Measurements from ENCODE around the gene DNAJB8. TPM values are rescaled to one million over a fixed set of nuclear protein-coding genes. Genes with fewer than 3 reads are reported as not detected.

The DNAJB8 gene
- total RNA-seq (not detected), polyA plus RNA-seq (not detected)
- long read RNA-seq, donor 1: 0 reads
- long read RNA-seq, donor 2: 0 reads
- long read RNA-seq, donor 3: 0 reads
- long read RNA-seq, donor 4: 0 reads

DNA sequence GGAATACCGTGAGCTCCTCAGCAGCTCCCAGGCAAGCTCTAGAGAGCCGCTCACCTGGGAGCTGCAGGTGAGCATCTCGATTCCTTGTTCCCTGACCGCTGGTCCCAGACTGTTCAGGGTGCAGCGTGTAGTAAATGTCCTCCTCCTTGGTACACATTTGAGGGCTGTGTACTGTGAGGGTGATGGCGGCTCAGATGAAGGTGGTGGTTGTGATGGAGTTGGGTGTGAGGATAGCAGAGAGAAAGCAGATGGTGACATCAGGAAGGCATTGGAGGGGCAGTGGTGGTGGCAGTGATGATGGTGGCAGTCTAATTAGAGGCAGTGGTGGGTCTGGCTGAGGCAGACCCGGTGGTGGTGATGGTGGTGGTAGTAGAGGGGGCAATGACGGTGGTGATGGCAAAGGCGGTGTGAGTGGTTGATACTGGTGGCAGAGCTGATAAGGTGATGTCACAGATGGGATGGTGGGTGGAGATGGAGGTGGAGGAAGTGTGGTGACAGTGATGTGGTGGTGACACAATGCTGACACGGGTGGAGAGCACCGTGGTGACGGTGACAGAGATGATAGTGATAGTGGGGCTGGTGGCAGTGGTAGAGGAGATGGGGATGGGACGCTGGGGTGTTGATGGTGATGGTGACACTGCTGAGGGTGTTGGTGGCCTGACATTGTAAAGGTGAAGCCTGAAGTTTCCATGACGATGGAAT lies at the start of gene DNAJB8:
Gene DNAJB8 (minus strand): TSS at position 51 of the 702 bp plus-strand sequence. CDS start 3,645 bp downstream, outside the sequence.
- DNase-seq (peak in 1 of 3 donors; percentile 9), ATAC-seq (no peak)
- whole genome bisulfite sequencing: 70% methylated on average over 14 of the region's 14 CpGs
- Histone ChIP-seq H3K4me1 (ENCODE audit: control insufficient read depth, insufficient read depth, low read length) (no peaks in the 10 kb centered on the region), H3K27ac (ENCODE audit: low read length) (no peak within 1 kb of the TSS), H3K4me3 (ENCODE audit: low read length) (no peak within 1 kb of the TSS), H3K27me3 (ENCODE audit: control insufficient read depth, insufficient read depth) (no peaks in the 10 kb centered on the region), H3K9me3 (ENCODE audit: control insufficient read depth, low read length) (no peaks in the 10 kb centered on the region)
- intact Hi-C loops (cut with DNase I): no loop called here

DNA sequence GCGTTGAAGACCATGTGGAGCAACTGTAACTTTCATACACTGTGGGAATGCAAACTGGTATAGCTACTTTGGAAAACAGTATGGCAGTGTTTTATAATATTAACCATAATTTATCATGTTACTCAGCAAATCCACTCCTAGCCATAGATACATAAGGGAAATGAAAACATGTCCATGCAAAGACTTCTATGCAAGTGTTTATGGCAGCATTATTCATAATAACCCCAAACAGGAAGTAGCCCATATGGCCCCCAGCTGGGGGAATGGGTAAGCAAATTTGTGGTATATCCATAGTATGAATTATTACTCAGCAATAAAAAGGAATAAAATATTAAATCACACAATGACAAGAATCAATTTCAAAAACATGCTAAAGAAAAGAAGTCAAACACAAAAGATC lies 49.3 kb upstream of the DNAJB8 start:
- no peaks in the 10 kb centered on the region for H3K9me3 ChIP-seq (ENCODE audit: control insufficient read depth, low read length)
- intact Hi-C loops (cut with DNase I): no loop called here
- no peak overlapping the region for H3K4me3 ChIP-seq (ENCODE audit: low read length)
- DNase-seq (no peak), ATAC-seq (no peak)
- no peaks in the 10 kb centered on the region for H3K4me1 ChIP-seq (ENCODE audit: control insufficient read depth, insufficient read depth, low read length)
- WGBS: 89% methylated on average over 1 of the region's 1 CpG
- H3K27me3 ChIP-seq (ENCODE audit: control insufficient read depth, insufficient read depth): no peaks in the 10 kb centered on the region
- no peak overlapping the region for H3K27ac ChIP-seq (ENCODE audit: low read length)

DNA sequence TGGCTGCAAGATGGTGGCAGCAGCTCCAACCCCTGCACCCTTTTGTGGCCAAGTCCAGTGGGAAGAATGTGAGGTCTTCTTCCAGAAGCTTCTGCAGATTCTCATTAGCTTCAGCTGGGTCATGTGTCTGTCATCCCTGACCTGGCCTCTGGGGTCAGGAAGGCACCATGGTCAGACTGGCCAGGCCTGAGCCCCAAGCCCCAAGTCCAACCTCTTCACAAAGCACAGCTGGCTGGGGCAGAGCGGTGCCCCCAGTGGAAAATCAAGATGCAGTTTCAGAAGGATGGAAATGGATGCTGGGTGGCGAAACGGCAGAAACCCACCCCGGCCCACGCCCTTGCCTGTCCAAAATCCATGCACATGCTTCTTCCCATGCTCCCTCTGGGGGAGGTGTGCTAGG lies 42.2 kb upstream of the DNAJB8 start:
- Histone ChIP-seq H3K9me3 (ENCODE audit: control insufficient read depth, low read length) (no peaks in the 10 kb centered on the region), H3K4me1 (ENCODE audit: control insufficient read depth, insufficient read depth, low read length) (no peaks in the 10 kb centered on the region), H3K27me3 (ENCODE audit: control insufficient read depth, insufficient read depth) (no peaks in the 10 kb centered on the region), H3K27ac (ENCODE audit: low read length) (no peak overlapping the region), H3K4me3 (ENCODE audit: low read length) (no peak overlapping the region)
- 94% methylated on average over 5 of the region's 5 CpGs for WGBS
- ATAC-seq (no peak), DNase-seq (peak in 1 of 3 donors; percentile 21)
- intact Hi-C loops (cut with DNase I): loop anchor here in 2 of 4 donors (10.0 kb wide), 2 partner anchors 56 to 76 kb away; no protein-coding TSS in a partner anchor

DNA sequence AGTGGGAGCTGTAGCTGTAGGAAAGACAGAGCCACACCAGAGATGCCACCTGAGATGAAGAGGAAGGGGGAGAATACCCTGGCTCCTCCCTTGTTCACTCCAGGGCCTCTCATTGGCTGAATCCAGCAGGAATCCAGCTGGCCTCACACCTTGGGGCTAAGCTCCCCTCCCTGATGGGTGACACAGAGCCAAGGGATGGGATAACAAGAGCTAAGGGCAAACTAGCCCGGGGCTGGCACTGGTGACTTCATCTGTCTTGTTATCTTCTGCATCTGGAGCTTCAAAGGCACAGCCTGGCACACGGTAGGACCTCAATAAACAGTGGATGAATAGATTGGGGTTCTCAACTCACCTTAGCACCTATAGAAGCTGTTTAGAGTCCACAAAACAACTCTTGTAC lies 40.1 kb upstream of the DNAJB8 start:
- WGBS: 70% methylated on average over 2 of the region's 2 CpGs
- Histone ChIP-seq H3K27me3 (ENCODE audit: control insufficient read depth, insufficient read depth) (no peaks in the 10 kb centered on the region), H3K9me3 (ENCODE audit: control insufficient read depth, low read length) (no peaks in the 10 kb centered on the region), H3K4me1 (ENCODE audit: control insufficient read depth, insufficient read depth, low read length) (no peaks in the 10 kb centered on the region), H3K27ac (ENCODE audit: low read length) (no peak overlapping the region), H3K4me3 (ENCODE audit: low read length) (no peak overlapping the region)
- intact Hi-C loops (cut with DNase I): loop anchor here in 2 of 4 donors (10.0 kb wide), 2 partner anchors 58 to 78 kb away; no protein-coding TSS in a partner anchor
- no peak for ATAC-seq
- no peak for DNase-seq

DNA sequence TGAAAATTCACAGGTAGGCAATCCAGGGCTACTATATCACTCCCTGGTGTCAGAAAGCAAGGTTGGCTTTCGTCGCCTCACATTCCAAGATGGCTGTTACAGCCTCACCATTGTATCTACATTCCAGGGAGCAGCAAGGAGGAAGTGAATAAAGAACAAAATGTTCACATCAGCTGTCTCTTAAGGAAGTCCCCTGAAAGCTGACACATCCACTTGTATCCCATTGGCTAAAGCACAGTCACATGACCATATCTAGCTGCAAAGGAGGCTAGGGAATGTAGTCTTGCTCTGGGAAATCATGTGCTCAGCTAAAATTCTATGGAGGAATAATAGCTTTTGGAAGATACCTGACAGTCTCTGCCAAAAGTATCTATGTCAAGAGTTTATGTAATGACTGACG lies 39.1 kb upstream of the DNAJB8 start:
- no peaks in the 10 kb centered on the region for H3K27me3 ChIP-seq (ENCODE audit: control insufficient read depth, insufficient read depth)
- WGBS: 95% methylated on average over 3 of the region's 3 CpGs
- ATAC-seq (no peak), DNase-seq (no peak)
- no peaks in the 10 kb centered on the region for H3K4me1 ChIP-seq (ENCODE audit: control insufficient read depth, insufficient read depth, low read length)
- intact Hi-C loops (cut with DNase I): loop anchor here in 2 of 4 donors (10.0 kb wide), 2 partner anchors 59 to 79 kb away; no protein-coding TSS in a partner anchor
- no peaks in the 10 kb centered on the region for H3K9me3 ChIP-seq (ENCODE audit: control insufficient read depth, low read length)
- no peak overlapping the region for H3K27ac ChIP-seq (ENCODE audit: low read length)
- H3K4me3 ChIP-seq (ENCODE audit: low read length): no peak overlapping the region

DNA sequence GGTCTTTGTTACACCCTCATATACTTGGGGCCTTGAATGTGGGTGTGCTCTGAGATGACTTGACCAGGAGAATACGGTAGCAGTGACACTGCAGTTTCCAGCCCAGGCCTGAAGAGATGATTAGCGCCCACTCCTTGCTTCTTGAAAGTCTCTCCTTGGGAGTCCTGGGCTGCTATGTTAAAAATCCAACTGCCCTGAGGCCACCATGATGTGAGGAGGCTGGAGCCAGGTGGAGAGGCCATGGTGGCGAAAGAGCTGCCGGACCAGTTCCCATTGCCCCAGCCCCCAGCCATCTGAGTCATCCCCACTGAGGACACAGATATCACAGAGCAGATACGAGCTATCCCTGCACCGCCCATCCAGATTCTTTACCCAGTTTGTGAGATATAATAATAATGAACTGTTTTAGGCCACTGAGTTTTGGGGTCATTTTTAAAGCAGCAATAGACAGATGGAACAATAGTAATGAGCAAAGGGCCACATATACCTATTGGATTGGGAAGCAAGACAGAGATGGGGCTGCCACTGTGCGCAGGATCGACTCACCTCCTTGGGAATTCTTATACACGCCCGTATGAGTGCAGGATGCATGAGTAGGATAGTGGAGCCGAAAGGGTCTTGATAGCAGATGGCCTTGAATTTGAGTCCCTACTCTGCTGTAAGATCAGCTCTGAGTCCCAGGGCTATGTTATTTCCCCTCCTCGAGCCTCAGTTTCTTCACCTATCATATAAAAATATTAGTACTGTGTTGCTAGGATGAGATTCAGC lies 38.5 kb upstream of the DNAJB8 start:
- H3K27me3 ChIP-seq (ENCODE audit: control insufficient read depth, insufficient read depth): no peaks in the 10 kb centered on the region
- no peak for DNase-seq
- intact Hi-C loops (cut with DNase I): loop anchor here in 2 of 4 donors (10.0 kb wide), 2 partner anchors 60 to 80 kb away; no protein-coding TSS in a partner anchor
- no peaks in the 10 kb centered on the region for H3K9me3 ChIP-seq (ENCODE audit: control insufficient read depth, low read length)
- H3K27ac ChIP-seq (ENCODE audit: low read length): no peak overlapping the region
- peak in 1 of 2 donors; percentile 28 for ATAC-seq
- H3K4me1 ChIP-seq (ENCODE audit: control insufficient read depth, insufficient read depth, low read length): no peaks in the 10 kb centered on the region
- no peak overlapping the region for H3K4me3 ChIP-seq (ENCODE audit: low read length)
- WGBS: 91% methylated on average over 12 of the region's 12 CpGs

DNA sequence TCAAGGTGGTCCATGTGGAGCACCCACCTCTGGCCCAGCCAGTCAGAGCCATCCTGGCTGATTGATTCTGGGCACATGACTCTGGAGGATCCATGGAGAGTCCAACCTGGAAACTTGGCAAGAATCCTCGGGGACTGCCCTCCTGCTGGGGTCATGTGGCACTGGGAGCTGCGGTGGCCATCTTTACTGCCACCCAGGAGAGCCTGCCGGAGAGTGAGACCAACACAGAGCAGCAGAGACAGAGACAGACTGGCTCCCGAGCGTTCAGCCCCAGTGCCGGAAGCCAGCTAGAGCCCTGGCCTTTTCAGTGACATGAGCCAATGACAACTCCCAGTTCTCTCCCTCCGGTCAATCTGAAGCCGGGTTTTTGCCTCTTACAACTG lies 37.8 kb upstream of the DNAJB8 start:
- 95% methylated on average over 8 of the region's 8 CpGs for WGBS
- no peak overlapping the region for H3K27ac ChIP-seq (ENCODE audit: low read length)
- intact Hi-C loops (cut with DNase I): loop anchor here in 2 of 4 donors (10.0 kb wide), 2 partner anchors 60 to 80 kb away; no protein-coding TSS in a partner anchor
- H3K4me3 ChIP-seq (ENCODE audit: low read length): no peak overlapping the region
- ATAC-seq (peak in 1 of 2 donors; percentile 6), DNase-seq (peak in 1 of 3 donors; percentile 30)
- H3K4me1 ChIP-seq (ENCODE audit: control insufficient read depth, insufficient read depth, low read length): no peaks in the 10 kb centered on the region
- H3K9me3 ChIP-seq (ENCODE audit: control insufficient read depth, low read length): no peaks in the 10 kb centered on the region
- no peaks in the 10 kb centered on the region for H3K27me3 ChIP-seq (ENCODE audit: control insufficient read depth, insufficient read depth)

DNA sequence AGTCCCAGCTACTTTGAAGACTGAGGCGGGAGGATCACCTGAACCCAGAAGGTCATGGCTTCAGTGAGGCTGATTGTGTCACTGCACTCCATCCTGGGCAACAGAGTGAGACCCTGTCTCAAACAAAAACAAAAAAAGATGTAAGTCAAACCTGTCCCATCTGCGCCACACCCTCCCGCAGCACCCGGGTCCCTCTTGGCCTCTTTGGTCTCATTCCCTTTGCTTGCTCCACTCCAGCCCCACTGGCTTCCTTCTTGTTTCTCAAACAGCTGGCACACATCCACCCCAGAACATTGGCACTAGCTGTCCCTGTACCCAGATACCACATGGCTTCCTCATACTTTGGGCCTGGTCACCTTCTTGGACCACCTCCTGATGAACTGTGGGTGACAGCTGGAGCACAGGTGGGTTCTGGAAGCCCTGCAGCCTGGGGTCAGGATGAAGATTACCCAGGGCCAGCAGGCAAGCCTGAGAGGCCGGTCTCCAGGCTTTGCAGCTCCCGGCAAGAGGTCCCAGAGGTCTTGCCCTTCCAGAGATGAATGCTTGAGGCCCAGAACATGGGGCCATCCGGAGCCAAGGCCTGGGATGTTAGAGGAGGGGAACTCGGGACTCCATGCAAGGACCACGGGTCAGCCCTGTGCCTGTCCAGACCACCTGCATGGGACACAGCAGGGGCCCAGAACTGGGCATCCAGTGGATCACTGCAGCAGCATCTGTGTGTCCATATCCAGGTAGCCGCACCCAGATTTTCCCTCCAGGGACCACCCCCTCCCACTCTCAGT lies 37.3 kb upstream of the DNAJB8 start:
- Histone ChIP-seq H3K4me1 (ENCODE audit: control insufficient read depth, insufficient read depth, low read length) (no peaks in the 10 kb centered on the region), H3K27ac (ENCODE audit: low read length) (no peak overlapping the region), H3K9me3 (ENCODE audit: control insufficient read depth, low read length) (no peaks in the 10 kb centered on the region), H3K4me3 (ENCODE audit: low read length) (no peak overlapping the region), H3K27me3 (ENCODE audit: control insufficient read depth, insufficient read depth) (no peaks in the 10 kb centered on the region)
- ATAC-seq (peak; percentile 10 to 23), DNase-seq (peak in 1 of 3 donors; percentile 32)
- WGBS: 90% methylated on average over 10 of the region's 10 CpGs
- intact Hi-C loops (cut with DNase I): loop anchor here in 2 of 4 donors (10.0 kb wide), 2 partner anchors 61 to 81 kb away; no protein-coding TSS in a partner anchor

DNA sequence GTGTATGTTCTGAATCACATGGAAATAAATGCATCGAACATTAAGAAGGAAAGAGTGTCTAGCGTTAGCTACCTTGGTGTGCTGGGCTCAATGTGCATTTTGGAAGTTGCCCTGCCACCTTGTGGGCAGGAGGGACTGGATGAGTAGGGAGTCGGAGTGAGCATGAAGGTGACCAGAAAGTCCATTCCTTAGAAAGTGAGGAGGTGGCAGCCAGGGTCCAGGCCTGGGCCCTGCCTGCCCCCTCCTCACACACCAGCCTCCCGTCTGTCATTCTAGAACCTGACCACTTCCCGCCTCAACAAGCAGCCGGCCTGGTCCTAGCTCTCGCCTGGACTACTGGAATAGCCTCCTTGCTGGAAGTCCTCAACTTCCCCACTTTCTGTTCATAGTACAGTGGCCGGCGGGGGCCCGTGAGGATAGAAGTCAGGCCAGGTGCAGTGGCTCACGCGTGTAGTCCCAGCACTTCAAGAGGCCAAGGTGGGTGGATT lies 36.5 kb upstream of the DNAJB8 start:
- no peak for ATAC-seq
- intact Hi-C loops (cut with DNase I): loop anchor here in 2 of 4 donors (10.0 kb wide), 2 partner anchors 62 to 82 kb away; no protein-coding TSS in a partner anchor
- no peaks in the 10 kb centered on the region for H3K27me3 ChIP-seq (ENCODE audit: control insufficient read depth, insufficient read depth)

DNA sequence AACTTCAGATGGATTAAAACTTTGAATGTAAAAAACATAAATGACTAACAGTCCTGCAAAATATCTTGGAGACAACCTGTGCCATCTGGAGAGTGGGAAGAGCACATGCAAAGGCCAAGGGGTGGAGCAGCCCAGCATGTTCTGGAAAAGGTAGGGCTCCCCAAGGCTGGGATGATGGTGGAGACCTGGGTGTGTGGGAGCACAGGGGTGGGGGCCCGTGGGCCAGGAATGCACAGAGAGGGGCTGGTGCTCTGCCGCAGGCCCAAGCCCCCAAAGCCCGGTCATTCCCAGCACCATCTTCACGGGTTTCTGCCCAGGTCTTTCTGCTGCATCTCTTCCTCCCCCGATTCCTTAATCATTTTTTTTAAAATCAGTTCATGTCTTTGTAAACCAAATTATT lies 36.0 kb upstream of the DNAJB8 start:
- Histone ChIP-seq H3K27ac (ENCODE audit: low read length) (no peak overlapping the region), H3K27me3 (ENCODE audit: control insufficient read depth, insufficient read depth) (no peaks in the 10 kb centered on the region)
- intact Hi-C loops (cut with DNase I): loop anchor here in 2 of 4 donors (10.0 kb wide), 2 partner anchors 62 to 82 kb away; no protein-coding TSS in a partner anchor

More for the DNA sequence above, 36.5 kb upstream of the DNAJB8 start:
- Histone ChIP-seq H3K4me3 (ENCODE audit: low read length) (no peak overlapping the region), H3K4me1 (ENCODE audit: control insufficient read depth, insufficient read depth, low read length) (no peaks in the 10 kb centered on the region), H3K9me3 (ENCODE audit: control insufficient read depth, low read length) (no peaks in the 10 kb centered on the region), H3K27ac (ENCODE audit: low read length) (no peak overlapping the region)
- peak in 1 of 3 donors; percentile 25 for DNase-seq
- 88% methylated on average over 12 of the region's 12 CpGs for WGBS

More for the DNA sequence above, 36.0 kb upstream of the DNAJB8 start:
- Histone ChIP-seq H3K9me3 (ENCODE audit: control insufficient read depth, low read length) (no peaks in the 10 kb centered on the region), H3K4me3 (ENCODE audit: low read length) (no peak overlapping the region), H3K4me1 (ENCODE audit: control insufficient read depth, insufficient read depth, low read length) (no peaks in the 10 kb centered on the region)
- 92% methylated on average over 5 of the region's 5 CpGs for WGBS
- DNase-seq (peak in 1 of 3 donors; percentile 21), ATAC-seq (no peak)

Measured in right cardiac atrium (tissue), 5 donors.